Neural cell (in vitro differentiated cells): Measurements from ENCODE around the gene PCNX2. TPM values are rescaled to one million over a fixed set of nuclear protein-coding genes. Genes with fewer than 3 reads are reported as not detected.

ENCODE experiments used
- H2AFZ ChIP-seq: fragments of 200-600, 300-800 bp; sonication (generic), shearing (Covaris generic); 2 replicates; pipeline ENCODE4 v1.6.0; 2014; ENCODE audit warnings: low read depth, mild to moderate bottlenecking, antibody characterized with exemption, low read length, moderate library complexity
- H3F3A ChIP-seq: fragments of 200-600 bp; shearing (Covaris generic); 2 replicates; pipeline ENCODE4 v1.6.1; 2016; ENCODE audit warnings: mild to moderate bottlenecking, moderate library complexity, mixed read lengths, antibody characterized with exemption, low read length; ENCODE audit not compliant: insufficient read depth, poor library complexity, severe bottlenecking
- H3K27ac ChIP-seq: fragments of 200-600, 300-800 bp; sonication (generic), shearing (Covaris generic); 2 replicates; pipeline ENCODE4 v1.5.1; 2014; ENCODE audit warnings: mild to moderate bottlenecking, low read length, moderate library complexity
- H3K27me3 ChIP-seq: fragments of 300-800, 200-600 bp; sonication (generic), shearing (Covaris generic); 2 replicates; pipeline ENCODE4 v1.6.0; 2014; ENCODE audit warnings: mild to moderate bottlenecking, low read depth, low read length, moderate library complexity; ENCODE audit not compliant: insufficient read depth
- H3K36me3 ChIP-seq: fragments of 300-800, 200-600 bp; sonication (generic), shearing (Covaris generic); 2 replicates; pipeline ENCODE4 v1.5.1; 2014; ENCODE audit warnings: mild to moderate bottlenecking, antibody characterized with exemption, low read length, moderate library complexity; ENCODE audit not compliant: insufficient read depth
- H3K4me2 ChIP-seq: fragments of 300-800, 200-600 bp; sonication (generic), shearing (Covaris generic); 2 replicates; pipeline ENCODE4 v1.6.0; 2014; ENCODE audit warnings: mild to moderate bottlenecking, low read length
- H3K4me3 ChIP-seq: fragments of 300-800, 200-600 bp; sonication (generic), shearing (Covaris generic); 2 replicates; pipeline ENCODE4 v1.5.1; 2014; ENCODE audit warnings: mild to moderate bottlenecking, low read length, moderate library complexity
- H3K79me2 ChIP-seq: fragments of 200-600 bp; shearing (Covaris generic); replicated peaks from 2 replicates; pipeline ENCODE4 v1.6.0; 2014; ENCODE audit warnings: mild to moderate bottlenecking, low read length, moderate library complexity; ENCODE audit not compliant: insufficient read depth
- H3K9ac ChIP-seq: fragments of 300-800, 200-600 bp; sonication (generic), shearing (Covaris generic); 2 replicates; pipeline ENCODE4 v1.6.1; 2016; ENCODE audit warnings: mild to moderate bottlenecking, low read length, mixed read lengths
- H3K9me2 ChIP-seq: fragments of 200-600 bp; shearing (Covaris generic); 2 replicates; pipeline ENCODE4 v1.6.1; 2016; ENCODE audit warnings: mild to moderate bottlenecking, low read length, mixed read lengths; ENCODE audit not compliant: insufficient read depth
- H3K9me3 ChIP-seq: fragments of 200-600, 300-800 bp; sonication (generic), shearing (Covaris generic); 2 replicates; pipeline ENCODE4 v1.6.1; 2016; ENCODE audit warnings: mild to moderate bottlenecking, mixed run types, low read length, moderate library complexity, mixed read lengths
- H4K20me1 ChIP-seq: fragments of 200-600 bp; shearing (Covaris generic); 2 replicates; pipeline ENCODE4 v1.6.1; 2016; ENCODE audit warnings: mild to moderate bottlenecking, mixed run types; ENCODE audit not compliant: insufficient read depth
- CTCF ChIP-seq: fragments of 450-650 bp; IDR thresholded peaks from 2 replicates; pipeline ENCODE4 v1.5.1; 2014; ENCODE audit warnings: antibody characterized with exemption, mild to moderate bottlenecking, moderate library complexity; ENCODE audit not compliant: poor library complexity, severe bottlenecking
- EP300 ChIP-seq: fragments of 450-650 bp; conservative IDR thresholded peaks from 2 replicates; pipeline ENCODE4 v1.6.1; 2014; ENCODE audit warnings: antibody characterized with exemption, mild to moderate bottlenecking, moderate library complexity; ENCODE audit not compliant: poor library complexity, severe bottlenecking
- EZH2 ChIP-seq: fragments of 200-600, 300-800 bp; shearing (Covaris generic), sonication (generic); IDR thresholded peaks from 2 replicates; pipeline ENCODE4 v1.6.1; 2014; ENCODE audit warnings: antibody characterized with exemption, low read length, borderline replicate concordance, mild to moderate bottlenecking; ENCODE audit not compliant: insufficient read depth, poor library complexity, severe bottlenecking
- MXI1 ChIP-seq: fragments of 450-650 bp; conservative IDR thresholded peaks from 2 replicates; pipeline ENCODE4 v1.6.1; 2014; ENCODE audit warnings: antibody characterized with exemption, mild to moderate bottlenecking; ENCODE audit not compliant: poor library complexity, severe bottlenecking
- POLR2AphosphoS5 ChIP-seq: IDR thresholded peaks from 2 replicates; pipeline ENCODE4 v1.6.1; 2012
- RAD21 ChIP-seq: fragments of 450-650 bp; conservative IDR thresholded peaks from 2 replicates; pipeline ENCODE4 v1.6.1; 2014; ENCODE audit warnings: antibody characterized with exemption, mild to moderate bottlenecking, moderate library complexity
- SMC3 ChIP-seq: fragments of 450-650 bp; conservative IDR thresholded peaks from 2 replicates; pipeline ENCODE4 v1.6.1; 2014; ENCODE audit warnings: antibody characterized with exemption, mild to moderate bottlenecking, moderate library complexity; ENCODE audit not compliant: poor library complexity
- TAF1 ChIP-seq: IDR thresholded peaks from 2 replicates; pipeline ENCODE4 v1.6.1; 2012; ENCODE audit warnings: low read depth
- polyA plus RNA-seq: library from polyadenylated mRNA; depleted of rRNA; stranded (reverse); fragments of >200 nt; gene quantifications from 2 replicates; pipeline ENCODE4 v1.2.3, GENCODE V29; 2014
- TF ChIP-seq, protein P1 (sequence below): IDR thresholded peaks from 2 replicates; pipeline ENCODE4 v1.6.1; 2012; ENCODE audit warnings: borderline replicate concordance

Gene PCNX2
- polyA plus RNA-seq, 1 donor from 2014 or later = 17.2 TPM

- H3K27ac ChIP-seq = no peak overlapping the region
- no peaks in the 10 kb centered on the region for H3K9me3 ChIP-seq
- H2AFZ ChIP-seq = no peak overlapping the region
- no peaks in the 10 kb centered on the region for H3K9me2 ChIP-seq
- no peaks in the 10 kb centered on the region for H3F3A ChIP-seq
- H3K4me3 ChIP-seq = no peak overlapping the region
- H3K9ac ChIP-seq = no peak overlapping the region
- H3K27me3 ChIP-seq = no peaks in the 10 kb centered on the region
- H3K4me2 ChIP-seq = no peak overlapping the region
- TF ChIP-seq SMC3 (no peak), POLR2AphosphoS5 (no peak), EP300 (no peak), MXI1 (no peak), RAD21 (no peak), TAF1 (no peak), CTCF (no peak), EZH2 (no peak)
- TF ChIP-seq, protein P1, sequence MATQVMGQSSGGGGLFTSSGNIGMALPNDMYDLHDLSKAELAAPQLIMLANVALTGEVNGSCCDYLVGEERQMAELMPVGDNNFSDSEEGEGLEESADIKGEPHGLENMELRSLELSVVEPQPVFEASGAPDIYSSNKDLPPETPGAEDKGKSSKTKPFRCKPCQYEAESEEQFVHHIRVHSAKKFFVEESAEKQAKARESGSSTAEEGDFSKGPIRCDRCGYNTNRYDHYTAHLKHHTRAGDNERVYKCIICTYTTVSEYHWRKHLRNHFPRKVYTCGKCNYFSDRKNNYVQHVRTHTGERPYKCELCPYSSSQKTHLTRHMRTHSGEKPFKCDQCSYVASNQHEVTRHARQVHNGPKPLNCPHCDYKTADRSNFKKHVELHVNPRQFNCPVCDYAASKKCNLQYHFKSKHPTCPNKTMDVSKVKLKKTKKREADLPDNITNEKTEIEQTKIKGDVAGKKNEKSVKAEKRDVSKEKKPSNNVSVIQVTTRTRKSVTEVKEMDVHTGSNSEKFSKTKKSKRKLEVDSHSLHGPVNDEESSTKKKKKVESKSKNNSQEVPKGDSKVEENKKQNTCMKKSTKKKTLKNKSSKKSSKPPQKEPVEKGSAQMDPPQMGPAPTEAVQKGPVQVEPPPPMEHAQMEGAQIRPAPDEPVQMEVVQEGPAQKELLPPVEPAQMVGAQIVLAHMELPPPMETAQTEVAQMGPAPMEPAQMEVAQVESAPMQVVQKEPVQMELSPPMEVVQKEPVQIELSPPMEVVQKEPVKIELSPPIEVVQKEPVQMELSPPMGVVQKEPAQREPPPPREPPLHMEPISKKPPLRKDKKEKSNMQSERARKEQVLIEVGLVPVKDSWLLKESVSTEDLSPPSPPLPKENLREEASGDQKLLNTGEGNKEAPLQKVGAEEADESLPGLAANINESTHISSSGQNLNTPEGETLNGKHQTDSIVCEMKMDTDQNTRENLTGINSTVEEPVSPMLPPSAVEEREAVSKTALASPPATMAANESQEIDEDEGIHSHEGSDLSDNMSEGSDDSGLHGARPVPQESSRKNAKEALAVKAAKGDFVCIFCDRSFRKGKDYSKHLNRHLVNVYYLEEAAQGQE = no peak
- H4K20me1 ChIP-seq = no peaks in the 10 kb centered on the region
- H3K36me3 ChIP-seq = no peaks in the 10 kb centered on the region
- no peaks in the 10 kb centered on the region for H3K79me2 ChIP-seq
These were observed 234.3 kb downstream of the PCNX2 start for GRCh38 chr1:233061265-233061664.

DNA sequence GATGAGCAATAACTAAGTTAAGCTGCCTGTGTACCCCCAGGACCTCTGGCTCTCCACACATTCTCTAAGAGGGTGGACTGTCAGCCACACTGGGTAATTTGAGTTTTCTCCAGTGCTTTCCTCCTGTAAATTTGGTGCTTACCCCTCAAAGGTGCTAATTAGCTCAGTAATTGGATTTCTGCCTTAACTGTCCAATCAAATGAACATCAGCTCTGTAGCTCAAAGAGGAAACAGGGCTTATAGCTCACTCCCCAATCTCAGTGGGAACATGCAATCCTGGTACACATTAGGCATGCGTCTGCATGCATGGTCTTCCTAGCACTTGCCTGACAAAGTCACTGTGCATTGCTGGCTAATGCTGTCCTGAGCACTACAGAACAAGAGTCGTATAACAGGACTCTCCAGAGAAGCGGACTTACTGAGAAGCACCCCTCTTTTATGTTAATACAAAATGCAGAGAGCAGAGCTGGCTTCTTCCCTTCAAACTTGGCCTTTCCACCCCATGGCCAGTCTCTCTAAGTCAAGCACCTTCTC, 235.0 kb downstream of the PCNX2 start:
- H3K27me3 ChIP-seq = no peaks in the 10 kb centered on the region
- H3K79me2 ChIP-seq = no peaks in the 10 kb centered on the region
- no peak overlapping the region for H2AFZ ChIP-seq
- H3K9me2 ChIP-seq = no peaks in the 10 kb centered on the region
- H4K20me1 ChIP-seq = no peaks in the 10 kb centered on the region
- no peak overlapping the region for H3K27ac ChIP-seq
- no peak overlapping the region for H3K9ac ChIP-seq
- no peak overlapping the region for H3K4me3 ChIP-seq
- H3K4me2 ChIP-seq = no peak overlapping the region
- no peaks in the 10 kb centered on the region for H3F3A ChIP-seq
- TF ChIP-seq POLR2AphosphoS5 (no peak), EP300 (no peak), TAF1 (no peak), CTCF (no peak), MXI1 (no peak), RAD21 (no peak)
- TF ChIP-seq, protein P1 = no peak
- no peaks in the 10 kb centered on the region for H3K36me3 ChIP-seq
- H3K9me3 ChIP-seq = no peaks in the 10 kb centered on the region
